GM12873 (cell line): Measurements from ENCODE around the gene ADCY5.

Experiments used
- TF ChIP-seq, protein P1 (sequence below): IDR thresholded peaks from 2 replicates; pipeline ENCODE4 v1.5.1; 2012; ENCODE audit warnings: low read depth, mild to moderate bottlenecking, moderate library complexity, low read length, control low read depth; ENCODE audit not compliant: insufficient read depth; ENCODE audit errors: missing control alignments

The ADCY5 gene

GRCh38 chr3:123279121-123279520 is 169.8 kb downstream of the ADCY5 start:
- TF ChIP-seq, protein P1, sequence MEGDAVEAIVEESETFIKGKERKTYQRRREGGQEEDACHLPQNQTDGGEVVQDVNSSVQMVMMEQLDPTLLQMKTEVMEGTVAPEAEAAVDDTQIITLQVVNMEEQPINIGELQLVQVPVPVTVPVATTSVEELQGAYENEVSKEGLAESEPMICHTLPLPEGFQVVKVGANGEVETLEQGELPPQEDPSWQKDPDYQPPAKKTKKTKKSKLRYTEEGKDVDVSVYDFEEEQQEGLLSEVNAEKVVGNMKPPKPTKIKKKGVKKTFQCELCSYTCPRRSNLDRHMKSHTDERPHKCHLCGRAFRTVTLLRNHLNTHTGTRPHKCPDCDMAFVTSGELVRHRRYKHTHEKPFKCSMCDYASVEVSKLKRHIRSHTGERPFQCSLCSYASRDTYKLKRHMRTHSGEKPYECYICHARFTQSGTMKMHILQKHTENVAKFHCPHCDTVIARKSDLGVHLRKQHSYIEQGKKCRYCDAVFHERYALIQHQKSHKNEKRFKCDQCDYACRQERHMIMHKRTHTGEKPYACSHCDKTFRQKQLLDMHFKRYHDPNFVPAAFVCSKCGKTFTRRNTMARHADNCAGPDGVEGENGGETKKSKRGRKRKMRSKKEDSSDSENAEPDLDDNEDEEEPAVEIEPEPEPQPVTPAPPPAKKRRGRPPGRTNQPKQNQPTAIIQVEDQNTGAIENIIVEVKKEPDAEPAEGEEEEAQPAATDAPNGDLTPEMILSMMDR = no peak

DNA sequence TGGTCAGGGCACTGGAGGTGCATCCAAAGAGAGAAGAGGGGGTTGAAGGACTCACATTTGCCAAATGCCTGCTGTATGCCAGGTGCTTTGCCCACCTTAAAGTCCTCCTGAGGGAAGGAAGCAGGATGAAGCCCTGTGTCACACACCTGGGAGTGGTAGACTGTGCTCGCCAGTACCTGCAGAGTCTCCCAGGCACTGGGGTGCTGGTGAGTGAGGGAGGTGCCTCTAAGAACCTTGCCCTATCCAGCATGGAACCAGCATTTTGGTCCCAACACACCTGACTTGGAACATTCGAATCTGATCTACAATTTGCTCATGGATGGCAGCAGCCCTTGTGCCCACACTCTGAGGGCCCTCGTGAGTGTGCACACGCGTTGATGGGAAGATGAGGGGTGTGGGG is 170.4 kb downstream of the ADCY5 start:
- TF ChIP-seq, protein P1 = no peak

- TF ChIP-seq, protein P1 = no peak
These were observed 171.8 kb downstream of the ADCY5 start for GRCh38 chr3:123277106-123277505.

DNA sequence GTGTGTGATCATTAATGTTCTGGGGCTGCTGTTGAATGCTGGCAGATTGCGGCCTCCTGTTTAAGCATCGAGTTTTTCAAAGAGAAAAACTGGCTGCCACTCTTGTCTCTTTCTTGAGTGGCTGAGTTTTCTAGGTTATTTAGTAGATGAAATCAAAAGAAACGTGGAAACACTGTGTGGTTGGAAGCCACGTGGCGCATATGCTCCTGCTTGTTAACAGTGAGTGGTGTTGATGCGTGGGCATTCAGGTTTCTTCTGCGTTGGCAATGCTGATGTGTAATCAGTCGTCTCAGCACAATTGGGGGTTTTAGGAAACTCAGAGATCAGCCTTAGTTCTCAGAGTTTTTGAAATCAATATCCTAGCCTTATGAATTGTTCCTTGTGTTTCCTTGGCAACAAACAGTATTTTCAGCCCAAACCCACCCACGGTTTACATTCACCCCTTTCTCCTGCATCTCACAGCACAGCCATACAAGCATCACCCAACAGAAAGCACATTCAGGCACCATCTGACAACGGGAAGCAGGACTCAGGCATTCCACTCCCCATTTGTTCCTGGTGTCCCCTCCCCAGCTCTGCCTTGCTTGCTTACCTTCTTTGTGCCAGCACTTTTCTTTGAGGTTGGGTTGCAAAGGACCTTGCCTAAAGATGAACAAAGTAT is 172.4 kb downstream of the ADCY5 start:
- TF ChIP-seq, protein P1 = no peak

DNA sequence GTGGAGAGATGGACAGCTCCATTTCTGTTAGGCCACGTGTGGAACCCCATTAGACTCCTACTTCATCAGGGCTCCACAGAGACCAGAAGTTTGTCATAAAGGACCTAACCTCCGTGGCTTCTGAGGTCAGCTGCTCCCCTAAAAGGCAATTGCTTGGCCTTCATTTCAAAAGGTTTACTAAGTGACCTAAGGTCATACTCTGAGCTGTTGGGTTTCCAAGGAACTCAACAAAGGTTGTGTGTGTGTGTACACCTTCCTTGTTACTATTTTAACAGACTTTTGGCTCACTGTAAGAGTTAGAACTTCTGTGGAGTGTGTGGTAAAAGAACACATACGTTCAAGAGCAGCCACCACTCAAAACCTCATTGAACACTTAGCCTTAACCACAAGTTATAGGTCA is 173.2 kb downstream of the ADCY5 start:
- TF ChIP-seq, protein P1 = no peak

DNA sequence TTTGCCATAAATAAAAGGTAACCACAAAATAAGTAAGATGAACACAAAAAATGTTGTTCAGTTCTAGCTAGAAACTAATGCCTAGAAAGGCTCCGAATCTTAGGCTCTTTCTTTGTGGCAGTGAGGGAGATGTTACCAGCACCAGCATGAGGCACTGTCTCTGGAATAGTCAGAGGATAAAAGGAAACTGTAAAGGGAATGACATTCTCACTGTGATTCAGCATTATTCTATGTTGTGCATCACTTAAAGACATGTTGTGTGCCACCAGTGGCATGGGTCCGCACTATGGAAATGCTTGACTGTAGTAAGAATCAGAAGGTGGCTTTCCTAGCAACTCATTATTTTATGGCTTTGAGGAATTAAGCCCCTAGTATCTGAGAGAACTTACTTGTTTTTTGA is 176.3 kb downstream of the ADCY5 start:
- TF ChIP-seq, protein P1 = no peak

- TF ChIP-seq, protein P1 = no peak
These were observed 177.3 kb downstream of the ADCY5 start for GRCh38 chr3:123271466-123272159.
